ENCODE data around the gene GALNT4.

Gene GALNT4

DNA sequence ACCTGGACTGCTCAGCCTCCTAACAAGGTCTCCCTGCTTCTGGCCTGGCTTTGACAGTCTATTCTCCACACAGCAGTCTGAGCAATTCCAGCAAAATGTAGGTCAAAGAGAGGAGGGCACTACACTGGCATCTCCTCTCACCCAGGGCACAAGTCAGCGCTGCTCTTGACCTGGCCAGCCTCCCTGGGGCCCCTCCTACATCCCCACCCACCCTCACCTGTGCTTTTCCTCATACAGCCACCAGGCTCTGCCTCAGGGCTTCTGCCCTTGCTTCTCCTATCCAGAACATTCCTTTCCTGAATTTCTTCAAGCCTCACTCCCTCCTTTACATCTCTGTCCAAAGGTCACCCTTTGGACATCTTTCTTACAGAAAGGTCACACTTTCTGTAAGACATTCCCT lies 33.7 kb downstream of the GALNT4 start:
- DNase-seq = no peak

DNA sequence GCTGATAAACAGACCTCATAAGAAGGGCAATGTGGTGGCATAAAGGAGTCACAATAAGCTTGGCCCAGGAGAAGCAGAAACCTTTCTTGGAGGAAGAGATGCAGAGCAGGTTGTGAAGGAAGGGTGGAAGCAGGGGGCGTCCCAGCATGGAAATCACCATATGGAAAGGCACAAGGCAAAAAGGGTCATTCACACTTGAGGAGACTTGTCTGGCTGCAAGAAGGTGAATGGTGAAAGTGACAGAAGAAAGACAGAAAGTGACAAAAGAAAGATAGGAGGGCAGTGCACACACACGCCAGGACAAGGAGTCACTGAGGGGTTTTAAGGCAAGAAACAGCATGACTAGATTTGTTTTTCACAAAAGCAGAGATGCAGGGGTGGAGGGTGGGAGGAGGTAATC lies 38.3 kb downstream of the GALNT4 start:
- no peak for DNase-seq

DNA sequence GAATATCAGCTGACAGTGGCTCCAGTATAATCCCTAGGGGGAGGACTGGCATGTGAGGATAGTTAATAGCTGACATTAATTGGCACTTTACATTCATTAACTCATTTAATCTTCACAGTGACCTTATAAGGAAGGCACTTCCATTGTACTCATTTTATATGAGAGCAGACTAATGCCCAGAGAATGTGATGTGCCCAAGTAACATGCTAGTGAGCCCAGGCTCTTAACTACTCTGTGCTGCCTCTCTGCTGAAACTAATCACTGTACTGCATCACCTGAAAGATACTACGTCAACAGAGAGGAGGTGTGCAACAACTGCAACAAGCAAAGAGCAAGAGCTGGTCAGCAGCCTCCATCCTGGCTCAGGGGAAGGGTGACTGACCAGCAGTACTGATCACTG lies 40.1 kb downstream of the GALNT4 start:
- DNase-seq = no peak

DNA sequence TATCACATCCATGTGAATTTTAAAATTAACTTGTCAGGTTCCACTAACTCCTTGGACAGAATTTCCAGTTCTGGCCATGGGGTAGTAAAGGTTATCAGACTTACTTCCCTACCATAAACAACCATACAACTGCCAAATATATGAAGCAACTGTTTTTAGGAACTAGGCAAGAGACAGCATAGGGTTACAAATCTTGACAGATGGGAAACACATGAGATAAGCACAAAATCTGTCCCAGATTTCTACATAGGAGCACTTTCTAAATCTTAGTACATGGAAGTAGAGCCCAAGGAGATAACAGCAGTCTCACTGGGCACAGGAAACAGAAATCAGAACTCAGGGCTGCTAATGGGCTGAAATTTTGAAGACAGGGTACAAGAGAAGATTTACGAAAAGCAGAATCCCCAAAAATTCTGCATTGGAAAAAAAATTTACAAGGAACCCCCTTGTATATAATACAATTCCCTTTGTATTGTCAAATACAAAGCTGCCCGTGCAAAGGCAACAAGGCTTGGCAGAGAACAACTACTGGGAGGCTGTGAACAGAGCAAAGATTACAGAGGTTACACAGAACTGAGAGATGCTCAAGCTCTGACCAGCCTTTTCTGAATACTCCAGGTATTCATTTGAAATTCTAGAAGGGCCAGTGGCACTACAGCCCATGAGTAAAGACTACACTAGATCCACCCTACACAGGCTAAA lies 43.2 kb downstream of the GALNT4 start:
- DNase-seq = no peak

DNA sequence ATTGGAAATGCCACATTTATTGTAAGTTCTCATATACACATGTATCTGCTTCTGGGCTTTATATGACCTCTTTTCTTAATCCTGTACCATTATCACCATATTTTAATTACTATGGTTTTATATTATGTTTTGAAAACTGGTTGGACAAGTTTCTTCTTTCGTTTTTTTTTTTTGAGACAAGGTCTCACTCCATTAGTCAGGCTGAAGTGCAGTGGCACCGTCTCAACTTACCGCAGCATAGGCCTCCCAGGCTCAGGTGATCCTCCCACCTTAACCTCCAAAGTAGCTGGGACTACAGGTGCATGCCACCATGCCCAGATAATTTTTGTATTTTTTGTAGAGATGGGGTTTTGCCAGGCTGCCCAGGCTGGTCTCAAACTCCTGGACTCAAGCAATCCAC lies 44.6 kb downstream of the GALNT4 start:
- no peak for DNase-seq

DNA sequence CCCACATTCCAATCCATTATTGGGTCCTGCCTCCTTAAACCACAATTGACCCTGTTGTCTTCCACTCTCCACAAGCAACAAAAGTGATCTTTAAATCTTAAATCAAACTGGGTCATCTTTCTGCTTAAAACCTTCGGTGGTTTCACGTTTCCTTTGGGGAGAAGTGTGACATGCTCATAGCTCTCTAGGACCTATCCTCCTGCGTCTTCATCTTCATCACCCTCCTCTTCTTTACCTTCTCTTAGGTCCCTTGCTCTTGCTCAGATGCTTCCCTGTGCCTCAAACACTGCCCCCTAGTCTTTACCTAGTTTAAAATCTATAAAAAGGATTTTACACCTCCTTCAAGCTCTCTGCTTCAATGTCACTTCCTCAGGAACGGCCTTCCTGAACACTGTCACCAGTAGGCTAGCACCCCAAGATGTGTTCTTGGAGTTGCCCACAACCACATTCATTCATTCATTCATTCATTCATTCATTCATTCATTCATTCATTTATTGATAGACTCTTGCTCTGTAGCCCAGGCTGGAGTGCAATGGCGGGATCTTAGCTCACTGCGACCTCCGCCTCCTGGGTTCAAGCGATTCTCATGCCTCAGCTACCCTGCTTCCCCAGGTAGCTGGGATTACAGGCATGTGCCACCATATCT lies 46.8 kb downstream of the GALNT4 start:
- no peak for DNase-seq

DNA sequence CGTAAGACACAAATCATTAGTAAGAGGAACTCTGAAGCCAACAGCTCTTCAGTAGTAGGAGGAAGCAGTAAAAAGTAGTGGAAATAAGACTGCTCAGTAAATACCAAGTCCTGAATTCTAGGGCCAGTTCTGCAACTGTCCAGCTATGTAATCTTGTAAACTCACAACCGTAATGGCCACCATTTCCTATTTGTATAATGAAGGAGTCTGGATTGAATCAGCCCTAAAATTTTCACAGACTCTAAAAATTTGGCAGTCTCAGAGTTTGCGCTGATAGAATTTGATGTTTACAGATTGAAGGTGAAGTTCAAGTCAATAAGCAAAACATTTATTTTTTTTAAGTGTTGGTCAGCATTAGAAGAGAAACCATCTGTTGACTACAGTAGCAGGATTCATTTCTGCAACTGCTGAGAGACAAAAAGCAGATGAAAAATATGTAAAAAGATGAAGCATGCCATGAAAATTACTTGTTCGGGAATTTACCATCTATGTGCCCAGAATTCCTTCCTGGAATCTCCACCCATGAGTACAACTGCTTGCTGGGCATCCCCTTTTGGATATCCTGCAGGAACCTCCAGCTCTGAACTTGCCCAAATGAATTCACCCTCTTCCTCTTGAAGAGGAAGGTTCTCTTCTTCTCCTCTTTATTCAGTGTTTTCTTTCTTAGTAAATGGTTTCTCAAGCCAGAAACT lies 47.5 kb downstream of the GALNT4 start:
- no peak for DNase-seq

DNA sequence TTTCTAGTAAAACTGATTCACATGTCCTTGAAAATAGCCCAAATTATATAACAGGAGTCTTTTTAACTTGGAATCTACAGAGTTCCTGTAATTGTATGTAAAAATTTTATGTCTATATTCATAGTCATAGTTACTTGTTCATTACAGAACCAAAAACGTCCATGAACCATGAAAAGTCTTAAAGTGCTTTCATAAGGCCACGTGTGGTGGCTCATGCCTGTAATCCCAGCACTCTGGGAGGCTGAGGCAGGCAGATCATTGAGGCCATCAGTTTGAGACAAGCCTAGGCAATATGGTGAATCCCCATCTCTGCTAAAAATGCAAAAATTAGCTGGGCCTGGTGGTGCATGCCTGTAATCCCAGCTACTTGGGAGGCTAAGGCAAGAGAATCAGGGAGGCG lies 48.4 kb downstream of the GALNT4 start:
- DNase-seq = no peak

DNA sequence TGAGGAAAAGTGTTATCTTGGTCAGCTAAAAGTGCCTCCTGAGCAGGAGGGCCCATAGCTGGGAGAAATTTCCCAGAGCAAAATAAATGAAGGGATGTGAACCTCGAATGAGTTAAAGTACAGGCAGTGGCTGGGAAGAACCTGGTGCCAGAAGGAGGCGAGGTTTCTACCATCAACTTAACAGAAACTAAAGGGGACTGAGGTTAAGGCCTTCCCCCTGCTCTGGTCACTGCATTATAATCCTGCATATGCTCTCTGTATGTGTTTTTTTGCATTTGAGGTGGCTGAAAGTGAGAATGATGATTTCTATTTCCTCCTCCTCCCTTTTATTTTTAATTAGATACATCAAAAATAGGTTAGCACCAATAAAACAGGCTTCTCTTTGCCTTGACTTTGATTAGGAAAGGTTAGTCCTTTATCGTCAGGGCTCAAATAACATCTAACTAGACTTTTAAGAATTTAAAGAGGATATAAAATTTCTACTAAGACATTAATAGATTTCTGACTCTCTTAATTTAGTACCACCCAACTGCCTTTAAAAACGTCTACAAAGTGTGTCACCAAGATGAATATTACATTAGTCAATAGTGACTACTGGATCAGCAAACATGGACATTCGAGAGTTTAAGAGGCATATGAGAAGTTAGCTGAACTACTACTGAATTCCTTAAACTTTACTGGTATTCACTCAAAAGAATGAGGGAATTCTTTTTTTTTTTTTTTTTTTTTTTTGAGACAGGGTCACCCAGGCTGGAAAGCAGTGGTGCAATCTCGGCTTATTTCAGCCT lies 49.2 kb downstream of the GALNT4 start:
- no peak for DNase-seq

DNA sequence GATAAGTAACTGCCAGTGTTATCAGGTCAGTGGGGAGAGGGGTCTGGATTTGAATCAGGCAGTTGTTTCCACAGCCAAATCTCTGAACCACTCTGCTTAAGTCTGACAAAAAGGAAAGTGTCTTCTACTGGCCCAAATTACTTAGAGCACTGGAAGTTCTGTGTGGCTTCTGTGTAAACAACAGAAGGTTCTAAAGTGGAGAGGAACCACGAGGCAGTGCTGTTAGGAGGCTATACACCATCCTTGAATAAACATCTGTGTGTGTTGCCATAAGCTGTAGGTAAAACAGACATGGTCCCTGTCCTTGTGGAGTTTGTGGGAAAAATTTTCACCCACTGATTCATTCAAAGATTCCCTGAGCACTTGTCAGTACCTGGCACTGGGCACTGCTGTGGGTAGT lies 50.0 kb downstream of the GALNT4 start:
- no peak for DNase-seq
